HG02870 (cell line): ENCODE results near the gene NBPF26.
A peak's percentile ranks its signal among the peaks of the same experiment; 100 is the strongest.
"Not testable (repeated sequence)": the region's sequence is repeated elsewhere in the genome, so short reads cannot be mapped to it uniquely, and the experiment has no call there.

Source experiments
- ATAC-seq: cut with Tn5 transposase; IDR thresholded peaks from one replicate; pipeline ENCODE4 v1.9.1; 2021; ENCODE audit warnings: mild to moderate bottlenecking, moderate library complexity; ENCODE audit not compliant: unreplicated experiment

The NBPF26 gene

DNA sequence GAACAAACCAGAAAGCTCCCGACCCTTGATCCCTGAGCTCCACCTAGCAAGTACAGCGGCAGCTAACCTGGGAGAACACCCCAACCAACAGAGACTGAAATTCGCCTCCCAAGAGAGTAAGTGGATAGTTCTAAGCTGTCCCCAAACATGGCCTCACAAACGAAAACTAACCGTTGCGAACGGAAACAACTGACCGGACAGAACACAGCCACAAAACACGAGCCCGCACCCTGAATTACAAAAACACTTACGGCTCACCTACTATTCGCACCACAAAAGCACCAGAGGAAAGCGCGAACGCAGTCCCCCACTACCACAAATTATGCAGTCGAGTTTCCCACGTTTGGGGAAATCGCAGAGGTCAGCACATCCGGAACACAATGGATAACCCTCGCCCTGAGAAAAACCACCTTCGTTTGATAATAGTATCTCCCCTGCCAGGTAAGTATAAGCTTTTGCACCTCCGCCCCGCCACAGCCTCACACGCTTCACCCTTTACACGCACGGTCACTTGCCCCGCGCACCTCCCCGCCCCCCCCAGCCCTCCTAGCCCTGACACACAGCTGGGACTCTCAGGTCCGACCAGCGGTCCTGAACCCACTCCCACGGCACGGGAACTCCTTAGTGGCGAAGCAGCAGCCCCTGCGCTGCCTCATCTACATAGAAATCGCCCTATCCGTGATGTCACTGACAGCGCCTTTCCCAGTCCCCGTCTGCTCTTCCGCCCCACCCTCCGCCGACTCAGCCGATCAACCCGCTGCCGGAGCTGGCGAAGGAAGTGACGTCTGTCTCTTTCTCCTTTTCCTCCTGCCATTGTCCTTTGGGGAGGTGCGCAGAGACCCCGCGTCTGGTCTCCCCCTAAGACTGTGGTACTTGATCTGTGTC is 127.0 kb downstream of the NBPF26 start:
- ATAC-seq: peak; percentile 88

- not testable (repeated sequence) for ATAC-seq
These were observed 134.4 kb downstream of the NBPF26 start for GRCh38 chr1:120858144-120858543.

- ATAC-seq: not testable (repeated sequence)
These were observed 136.0 kb downstream of the NBPF26 start for GRCh38 chr1:120859615-120860234.

DNA sequence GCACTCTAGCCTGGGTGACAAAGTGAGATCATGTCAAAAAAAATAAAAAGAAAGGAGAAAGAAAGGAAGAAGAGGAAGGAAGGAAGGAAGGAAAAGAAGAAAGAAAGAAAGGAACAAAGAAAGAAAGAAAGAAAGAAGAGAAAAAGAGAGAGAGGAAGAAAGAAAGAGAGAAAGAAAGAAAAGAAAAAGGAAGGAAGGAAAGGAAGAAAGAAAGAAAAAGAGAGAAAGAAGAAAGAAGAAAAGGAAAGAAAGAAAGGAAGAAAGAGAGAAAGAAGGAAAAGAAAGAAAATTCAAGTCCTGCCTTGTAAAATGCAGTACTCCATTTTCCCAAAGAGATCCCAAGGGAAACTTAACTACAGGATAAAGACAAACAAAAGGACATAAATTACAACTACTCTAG is 154.5 kb downstream of the NBPF26 start:
- ATAC-seq: not testable (repeated sequence)

DNA sequence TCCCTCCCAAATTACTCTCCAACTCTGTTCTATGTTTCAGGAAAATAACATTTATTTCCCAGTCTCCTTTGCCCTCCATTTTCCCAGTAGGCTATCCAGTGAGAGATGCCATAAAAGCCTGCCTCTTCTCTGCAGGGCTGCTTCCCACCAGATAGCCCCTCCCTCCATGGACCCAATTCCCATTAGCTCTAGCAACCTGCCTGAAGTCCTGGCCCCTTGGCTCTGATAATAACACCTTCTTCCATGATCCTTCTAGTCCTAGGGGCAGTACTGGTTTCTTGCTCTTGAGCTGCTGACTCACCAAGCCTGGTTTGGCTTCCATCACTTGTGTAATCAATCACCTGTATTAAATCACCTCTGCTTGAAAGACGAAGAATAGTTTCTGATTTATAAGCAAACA is 156.3 kb downstream of the NBPF26 start:
- not testable (repeated sequence) for ATAC-seq

DNA sequence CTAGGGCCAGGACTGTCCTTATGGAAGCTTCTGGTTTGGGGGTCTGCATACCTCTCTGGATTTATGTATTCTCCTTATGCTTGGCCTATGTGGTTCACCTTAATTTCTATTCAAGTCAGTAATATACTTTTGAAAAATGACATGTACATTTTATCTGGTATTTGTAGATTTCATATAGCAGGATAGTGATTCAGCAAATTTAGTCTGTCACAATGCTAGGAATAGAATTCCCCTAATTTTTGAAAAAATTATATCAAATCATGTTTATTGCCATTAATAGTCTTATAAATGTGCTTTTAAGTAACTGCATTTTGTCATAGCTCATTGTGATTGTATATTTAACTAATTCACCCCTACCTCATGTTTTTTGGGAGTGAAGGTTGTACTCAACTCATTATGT is 158.2 kb downstream of the NBPF26 start:
- not testable (repeated sequence) for ATAC-seq
